IMR-90 (cell line): ENCODE results near the gene ALDH6A1. TPM values are rescaled to one million over a fixed set of nuclear protein-coding genes. Genes with fewer than 3 reads are reported as not detected.

ENCODE experiments used
- ATAC-seq: fragments of 200-7000 bp; cut with Tn5 transposase; 2 replicates; pipeline ENCODE4 v1.9.1; 2020; ENCODE audit warnings: low read depth, mild to moderate bottlenecking, moderate library complexity
- BruUV-seq: library from RNA; stranded (reverse); fragments of 400-500 nt; replicated peaks from 2 replicates; lab custom pipeline; 2021; lab: Mats Ljungman, UMichigan
- CTCF ChIA-PET: fragments of 300-600 bp; formaldehyde crosslinking; extraction: SDS; loops from one replicate; lab custom pipeline; 2021; ENCODE audit warnings: antibody characterized with exemption; lab: Yijun Ruan, JAX
- POLR2A ChIA-PET: fragments of 300-600 bp; sonication (Branson Sonifier 250); formaldehyde crosslinking; loops from one replicate; lab custom pipeline; 2022; ENCODE audit warnings: antibody characterized with exemption; ENCODE audit not compliant: unreplicated experiment; lab: Charles Lee
- DNase-seq: peaks from one replicate; pipeline ENCODE4 v3.0.0; 2013
- H2AFZ ChIP-seq: replicated peaks from 2 replicates; pipeline ENCODE3; 2013; ENCODE audit warnings: low read length, mild to moderate bottlenecking; ENCODE audit not compliant: poor library complexity
- H2AK5ac ChIP-seq: 2 replicates; pipeline ENCODE4 v1.6.1; 2013; ENCODE audit warnings: low read depth, low read length, inconsistent platforms
- H2AK9ac ChIP-seq: replicated peaks from 2 replicates; pipeline ENCODE3; 2013; ENCODE audit warnings: mild to moderate bottlenecking, low read depth, low read length, moderate library complexity; ENCODE audit not compliant: poor library complexity
- H2BK120ac ChIP-seq: 2 replicates; pipeline ENCODE4 v1.6.1; 2013; ENCODE audit warnings: low read depth, low read length, inconsistent platforms
- H2BK15ac ChIP-seq: 3 replicates; pipeline ENCODE4 v1.6.1; 2013; ENCODE audit warnings: low read depth, low read length, inconsistent platforms
- H2BK20ac ChIP-seq: 2 replicates; pipeline ENCODE4 v1.6.1; 2013; ENCODE audit warnings: low read depth, mild to moderate bottlenecking, inconsistent platforms, low read length, moderate library complexity
- H2BK5ac ChIP-seq: 2 replicates; pipeline ENCODE4 v1.6.1; 2013; ENCODE audit warnings: mild to moderate bottlenecking, low read depth, low read length, inconsistent platforms; ENCODE audit not compliant: poor library complexity, severe bottlenecking
- H3K14ac ChIP-seq: replicated peaks from 2 replicates; pipeline ENCODE4 v1.6.1; 2013; ENCODE audit warnings: low read depth, low read length, inconsistent platforms
- H3K18ac ChIP-seq: 2 replicates; pipeline ENCODE4 v1.6.1; 2013; ENCODE audit warnings: low read depth, low read length, control low read depth
- H3K23ac ChIP-seq: 2 replicates; pipeline ENCODE4 v1.6.1; 2013; ENCODE audit warnings: low read depth, low read length, inconsistent platforms
- H3K27ac ChIP-seq: 2 replicates; pipeline ENCODE4 v1.5.1; 2013; ENCODE audit warnings: mild to moderate bottlenecking, control low read depth, low read length; ENCODE audit not compliant: insufficient read depth
- H3K27me3 ChIP-seq: 2 replicates; pipeline ENCODE4 v1.6.1; 2013; ENCODE audit warnings: low read length; ENCODE audit not compliant: control insufficient read depth, insufficient read depth
- H3K36me3 ChIP-seq: 2 replicates; pipeline ENCODE4 v1.6.1; 2013; ENCODE audit warnings: low read length, mixed read lengths; ENCODE audit not compliant: control insufficient read depth, insufficient read depth
- H3K4ac ChIP-seq: 2 replicates; pipeline ENCODE4 v1.6.1; 2013; ENCODE audit warnings: low read depth, low read length, inconsistent platforms
- H3K4me1 ChIP-seq: 2 replicates; pipeline ENCODE4 v1.6.1; 2013; ENCODE audit warnings: low read length, mixed read lengths; ENCODE audit not compliant: control insufficient read depth, insufficient read depth
- H3K4me2 ChIP-seq: 2 replicates; pipeline ENCODE4 v1.6.1; 2013; ENCODE audit warnings: low read depth, mild to moderate bottlenecking, control low read depth, low read length, moderate library complexity
- H3K4me3 ChIP-seq: 2 replicates; pipeline ENCODE4 v1.5.1; 2013; ENCODE audit warnings: low read depth, mild to moderate bottlenecking, control low read depth, low read length, moderate library complexity; ENCODE audit not compliant: insufficient read depth
- H3K56ac ChIP-seq: 2 replicates; pipeline ENCODE4 v1.6.1; 2013; ENCODE audit warnings: low read length, inconsistent platforms; ENCODE audit not compliant: insufficient read depth; ENCODE audit errors: extremely low read depth
- H3K79me1 ChIP-seq, 2 experiments: 2 replicates each; pipeline ENCODE4 v1.6.1; 2013; ENCODE audit warnings: low read length in 2 of 2, inconsistent platforms in 1 of 2, low read depth in 1 of 2
- H3K9ac ChIP-seq: 2 replicates; pipeline ENCODE4 v1.6.1; 2013; ENCODE audit warnings: low read depth, low read length, control low read depth
- H3K9me1 ChIP-seq: 2 replicates; pipeline ENCODE4 v1.6.1; 2013; ENCODE audit warnings: low read length, inconsistent platforms; ENCODE audit not compliant: insufficient read depth
- H3K9me3 ChIP-seq: 2 replicates; pipeline ENCODE4 v1.6.1; 2013; ENCODE audit warnings: low read length; ENCODE audit not compliant: control insufficient read depth, insufficient read depth
- H4K20me1 ChIP-seq: 2 replicates; pipeline ENCODE4 v1.6.1; 2013; ENCODE audit warnings: low read length, inconsistent platforms; ENCODE audit not compliant: insufficient read depth
- H4K5ac ChIP-seq: 2 replicates; pipeline ENCODE4 v1.6.1; 2013; ENCODE audit warnings: mild to moderate bottlenecking, low read depth, low read length, control low read depth
- H4K8ac ChIP-seq, 2 experiments: 2 replicates each; pipeline ENCODE4 v1.6.1; 2013; ENCODE audit warnings: low read depth in 2 of 2, low read length in 2 of 2, control low read depth in 1 of 2, inconsistent platforms in 1 of 2
- H4K91ac ChIP-seq: 2 replicates; pipeline ENCODE4 v1.6.1; 2013; ENCODE audit warnings: low read depth, low read length, inconsistent platforms; ENCODE audit not compliant: insufficient read depth
- BHLHE40 ChIP-seq: fragments of 150-350 bp; IDR thresholded peaks from 2 replicates; pipeline ENCODE4 v1.6.1; 2016; ENCODE audit warnings: mild to moderate bottlenecking, low read depth, low read length
- CHD1 ChIP-seq: IDR thresholded peaks from 2 replicates; pipeline ENCODE4 v1.6.1; 2012; ENCODE audit warnings: low read depth, low read length, improper control_type of control experiment
- ELK1 ChIP-seq: fragments of 150-350 bp; IDR thresholded peaks from 2 replicates; pipeline ENCODE4 v1.6.1; 2016; ENCODE audit warnings: low read depth, mild to moderate bottlenecking, low read length, moderate library complexity, borderline replicate concordance
- MAFK ChIP-seq: IDR thresholded peaks from 2 replicates; pipeline ENCODE4 v1.6.1; 2012; ENCODE audit warnings: low read depth, low read length, improper control_type of control experiment
- MAZ ChIP-seq: IDR thresholded peaks from 2 replicates; pipeline ENCODE4 v1.6.1; 2012; ENCODE audit warnings: low read depth, mild to moderate bottlenecking, low read length, improper control_type of control experiment, moderate library complexity, borderline replicate concordance
- NFE2L2 ChIP-seq: fragments of 150-350 bp; IDR thresholded peaks from 2 replicates; pipeline ENCODE4 v1.6.1; 2016; ENCODE audit warnings: low read depth, mild to moderate bottlenecking, low read length
- POLR2A ChIP-seq: IDR thresholded peaks from 2 replicates; pipeline ENCODE4 v1.6.1; 2012; ENCODE audit warnings: mild to moderate bottlenecking, low read depth, low read length
- RAD21 ChIP-seq: IDR thresholded peaks from 2 replicates; pipeline ENCODE4 v1.6.1; 2012; ENCODE audit warnings: low read length, improper control_type of control experiment
- RCOR1 ChIP-seq: IDR thresholded peaks from 2 replicates; pipeline ENCODE4 v1.6.1; 2012; ENCODE audit warnings: mild to moderate bottlenecking, low read length, improper control_type of control experiment; ENCODE audit not compliant: insufficient replicate concordance
- SMC3 ChIP-seq: fragments of 150-350 bp; IDR thresholded peaks from 2 replicates; pipeline ENCODE4 v1.6.1; 2016; ENCODE audit warnings: low read depth, mild to moderate bottlenecking, antibody characterized with exemption, low read length, moderate library complexity
- WGBS, 2 experiments: methylation state at CpG; one replicate each; pipeline versions ENCODE4 v1.1.5 to v1.1.7; 2013; ENCODE audit warnings: missing lambda C conversion rate in 2 of 2; ENCODE audit not compliant: insufficient read length in 1 of 2; ENCODE audit errors: extremely low coverage in 2 of 2; 5-methylcytosine and 5-hydroxymethylcytosine counted together
- dilution Hi-C: fragments of 300-500 bp; cut with HindIII; formaldehyde crosslinking; loops from one replicate; pipeline ENCODE4 v1.14.3; 2018; ENCODE audit warnings: low sequenced_read_pairs; ENCODE audit not compliant: unreplicated experiment
- in situ Hi-C: fragments of 300-500 bp; cut with MboI; formaldehyde crosslinking; loops from 3 replicates; pipeline ENCODE4 v1.14.3; 2019; ENCODE audit warnings: low sequenced_read_pairs, inconsistent platforms, mixed read lengths
- intact Hi-C: fragments of 100-400 bp; cut with micrococcal nuclease; formaldehyde crosslinking; loops from 2 replicates; pipeline ENCODE4 v1.10.0; 2022
- polyA plus RNA-seq, 3 experiments: library from polyadenylated mRNA; depleted of rRNA; stranded (reverse); fragments of >200 nt; gene quantifications; 2 replicates each; pipeline ENCODE4 v1.2.3, GENCODE V29; 2012; ENCODE audit warnings: low replicate concordance in 1 of 3
- total RNA-seq: library from RNA; depleted of rRNA; stranded (reverse); fragments of >200 nt; gene quantifications from 2 replicates; pipeline ENCODE4 v1.2.3, GENCODE V29; 2012

ALDH6A1 gene
- total and polyA plus RNA-seq, 2 of the 4 experiments (the other 2 are of a cell fraction) = 6.0 to 15.1 TPM

DNA sequence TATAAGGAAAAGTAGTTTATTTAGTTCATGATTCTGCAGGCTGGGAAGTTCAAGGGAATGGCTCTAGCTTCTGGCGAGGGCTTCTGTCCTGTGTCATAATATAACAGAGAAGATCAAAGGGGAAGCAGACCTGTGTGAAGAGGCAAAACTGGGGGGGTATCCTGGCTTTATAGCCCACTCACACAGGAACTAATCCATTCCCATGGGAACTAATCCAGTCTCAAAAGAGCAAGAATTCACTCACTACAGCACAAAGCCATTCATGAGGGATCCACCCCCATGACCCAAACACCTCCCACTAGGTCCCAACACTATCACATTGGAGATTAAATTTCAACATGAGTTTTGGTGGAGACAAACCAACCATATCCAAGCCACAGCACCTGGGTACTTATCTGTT, 6.9 kb downstream of the ALDH6A1 start:
- no peak overlapping the region for H3K4ac ChIP-seq
- H2AK9ac ChIP-seq = no peak overlapping the region
- DNase-seq = no peak
- TF ChIP-seq MAFK (no peak), MAZ (no peak), SMC3 (no peak), POLR2A (no peak), NFE2L2 (no peak), RAD21 (no peak), ELK1 (no peak), BHLHE40 (no peak), RCOR1 (no peak), CHD1 (no peak)
- H3K4me3 ChIP-seq = no peak overlapping the region
- intact Hi-C loops = no loop called here
- H4K8ac ChIP-seq = no peak overlapping the region
- no peak overlapping the region for H2BK15ac ChIP-seq
- no peak overlapping the region for H3K4me2 ChIP-seq
- no peak overlapping the region for H2AFZ ChIP-seq
- H3K27ac ChIP-seq = no peak overlapping the region
- no TSS peak for BruUV-seq
- ChIA-PET CTCF (interaction anchor here (0.6 kb wide), 1 partner anchor 34 kb away, joined by 3 read pairs; no protein-coding TSS in a partner anchor), POLR2A (no interaction called here)
- no peak overlapping the region for H2BK5ac ChIP-seq
- H3K14ac ChIP-seq = no peak overlapping the region
- ATAC-seq = no peak
- H3K4me1 ChIP-seq = no peaks in the 10 kb centered on the region
- no peak overlapping the region for H4K5ac ChIP-seq
- no peaks in the 10 kb centered on the region for H3K27me3 ChIP-seq
- no peaks in the 10 kb centered on the region for H4K20me1 ChIP-seq
- no peaks in the 10 kb centered on the region for H3K9me3 ChIP-seq
- no peaks in the 10 kb centered on the region for H3K79me1 ChIP-seq
- H3K36me3 ChIP-seq = no peaks in the 10 kb centered on the region
- H4K91ac ChIP-seq = no peak overlapping the region
- H3K18ac ChIP-seq = no peak overlapping the region
- no CpG with 5 or more reads among the region's 1 CpG for WGBS, 2 experiments
- no peak overlapping the region for H3K23ac ChIP-seq
- H3K9me1 ChIP-seq = no peaks in the 10 kb centered on the region
- H3K9ac ChIP-seq = no peak overlapping the region
- no peak overlapping the region for H2BK20ac ChIP-seq
- no peak overlapping the region for H2AK5ac ChIP-seq
- in situ Hi-C loops = no loop called here
- no peak overlapping the region for H2BK120ac ChIP-seq
- H3K56ac ChIP-seq = no peak overlapping the region
- dilution Hi-C loops = no loop called here
